Cardiac muscle cell (in vitro differentiated cells and primary cell): ENCODE results near the gene OCRL. TPM values are rescaled to one million over a fixed set of nuclear protein-coding genes. Genes with fewer than 3 reads are reported as not detected.

ENCODE experiments used
- DNase-seq, 2 donors: peaks; one replicate each; pipeline versions ENCODE4 v3.0.0 to v3.0.0-alpha.2; 2010 to 2017; ENCODE audit warnings: low read depth in 1 of 2, low spot score in 1 of 2
- H3K27ac ChIP-seq: fragments of 200-600 bp; sonication (generic); 2 replicates; pipeline ENCODE4 v1.5.1; 2016
- H3K27me3 ChIP-seq: fragments of 200-600 bp; sonication (generic); 2 replicates; pipeline ENCODE4 v1.6.0; 2016; ENCODE audit warnings: control low read depth
- H3K36me3 ChIP-seq: fragments of 200-600 bp; sonication (generic); 2 replicates; pipeline ENCODE4 v1.5.1; 2016; ENCODE audit warnings: control low read depth
- H3K4me1 ChIP-seq: fragments of 200-600 bp; sonication (generic); 2 replicates; pipeline ENCODE4 v1.8.1; 2017; ENCODE audit warnings: low read depth, mild to moderate bottlenecking, mixed run types
- H3K4me3 ChIP-seq: fragments of 200-600 bp; sonication (generic); 2 replicates; pipeline ENCODE4 v1.5.1; 2016; ENCODE audit warnings: mild to moderate bottlenecking
- H3K9me3 ChIP-seq: fragments of 200-600 bp; sonication (generic); 2 replicates; pipeline ENCODE4 v1.5.1; 2017; ENCODE audit warnings: low read depth, mild to moderate bottlenecking, control low read depth
- CTCF ChIP-seq: IDR thresholded peaks from 2 replicates; pipeline ENCODE4 v1.5.1; 2012; ENCODE audit warnings: low read depth, mild to moderate bottlenecking, low read length
- polyA plus RNA-seq: library from polyadenylated mRNA; unstranded; fragments of >200 nt; fragmentation: Nextera tagmentation; extraction: Ambion mirVana; gene quantifications from 2 replicates; pipeline ENCODE4 v1.2.1, GENCODE V29; 2016
- total RNA-seq: library from RNA; depleted of rRNA; stranded (reverse); fragments of >200 nt; gene quantifications from 2 replicates; pipeline ENCODE4 v1.2.3, GENCODE V29; 2016

The OCRL gene
- total and polyA plus RNA-seq, 2 experiments from 2014 or later: 6.3 to 15.3 TPM

DNA sequence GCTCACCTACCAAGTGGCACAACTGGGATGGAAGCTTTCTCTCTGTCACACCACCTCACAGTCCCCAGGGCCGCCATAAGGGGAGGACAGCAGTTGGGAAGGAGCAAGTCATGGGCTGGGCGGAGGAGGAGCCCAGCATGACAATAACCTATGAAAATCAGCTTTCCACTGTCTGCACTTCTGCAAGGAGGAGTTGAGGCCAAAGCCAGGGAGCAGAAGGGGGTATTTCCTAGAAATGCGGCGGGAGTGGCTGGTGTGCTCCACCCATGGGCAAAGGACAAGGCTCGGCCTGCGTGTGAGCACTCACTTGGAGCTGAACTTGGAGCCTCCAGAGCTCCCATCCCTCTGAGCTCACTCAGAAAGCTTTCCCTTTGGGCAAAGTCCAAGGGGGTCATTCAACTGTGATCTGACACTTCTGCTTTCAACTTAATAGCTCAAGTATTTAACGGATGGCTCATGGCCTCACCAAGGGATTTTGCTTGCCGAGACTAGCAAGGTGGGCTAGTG lies 96.2 kb downstream of the OCRL start:
- no peak for DNase-seq
- H3K27ac ChIP-seq: no peak overlapping the region
- no peaks in the 10 kb centered on the region for H3K27me3 ChIP-seq
- H3K36me3 ChIP-seq: no peaks in the 10 kb centered on the region
- H3K9me3 ChIP-seq: no peaks in the 10 kb centered on the region
- no peaks in the 10 kb centered on the region for H3K4me1 ChIP-seq
- no peak overlapping the region for H3K4me3 ChIP-seq
- TF ChIP-seq CTCF: no peak

- DNase-seq: peak; percentile 66 to 78
- Histone ChIP-seq H3K27ac (no peak overlapping the region), H3K4me1 (no peaks in the 10 kb centered on the region), H3K4me3 (no peak overlapping the region), H3K27me3 (no peaks in the 10 kb centered on the region), H3K9me3 (no peaks in the 10 kb centered on the region), H3K36me3 (no peaks in the 10 kb centered on the region)
- TF ChIP-seq CTCF: peak; percentile 79
These were observed 97.4 kb downstream of the OCRL start for GRCh38 chrX:129637217-129638109.

DNA sequence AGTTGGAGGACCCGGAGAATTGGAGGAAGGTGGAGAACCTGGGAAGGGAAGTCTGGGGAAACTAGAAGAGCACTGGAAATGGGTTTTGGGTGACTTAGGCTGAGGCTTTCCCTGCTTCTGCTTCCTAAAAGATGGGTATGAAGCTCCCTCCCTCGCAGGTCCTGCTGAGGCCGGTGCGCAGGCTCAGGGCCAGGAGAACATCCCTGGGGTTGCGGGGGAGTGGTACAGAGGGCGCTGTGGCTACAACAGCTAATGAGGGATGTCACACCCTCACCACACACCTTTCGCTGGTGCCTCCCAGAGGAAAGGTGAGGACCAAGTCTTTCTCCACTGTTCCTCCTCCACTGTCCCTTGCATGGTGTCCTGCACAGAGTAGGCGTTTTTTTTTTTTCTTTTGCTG lies 98.9 kb downstream of the OCRL start:
- no peak for DNase-seq
- no peaks in the 10 kb centered on the region for H3K9me3 ChIP-seq
- H3K36me3 ChIP-seq: no peaks in the 10 kb centered on the region
- no peaks in the 10 kb centered on the region for H3K27me3 ChIP-seq
- H3K27ac ChIP-seq: no peak overlapping the region
- no peaks in the 10 kb centered on the region for H3K4me1 ChIP-seq
- no peak for TF ChIP-seq CTCF
- no peak overlapping the region for H3K4me3 ChIP-seq

DNA sequence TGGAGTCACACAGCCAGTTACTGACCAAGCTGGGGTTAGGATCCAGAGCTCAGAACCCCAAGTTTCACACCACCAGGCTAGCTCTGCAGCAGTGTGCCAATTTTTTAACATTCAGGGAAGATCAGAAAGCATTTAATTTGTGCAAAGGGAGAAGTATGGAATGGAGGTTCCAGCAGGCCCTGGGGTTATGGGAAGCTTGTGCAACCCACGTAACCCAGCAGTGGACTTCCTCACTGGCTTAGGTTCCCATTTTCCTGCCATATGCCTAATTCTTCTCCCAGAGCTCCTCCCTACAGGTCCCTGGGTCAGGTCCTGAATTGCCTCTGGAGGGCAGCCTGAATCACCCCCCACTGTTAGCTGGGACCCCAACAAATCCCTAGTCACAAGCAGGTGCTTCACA lies 100.7 kb downstream of the OCRL start:
- Histone ChIP-seq H3K4me3 (no peak overlapping the region), H3K36me3 (no peaks in the 10 kb centered on the region), H3K9me3 (no peaks in the 10 kb centered on the region), H3K27ac (no peak overlapping the region), H3K4me1 (no peaks in the 10 kb centered on the region), H3K27me3 (no peaks in the 10 kb centered on the region)
- TF ChIP-seq CTCF: no peak
- no peak for DNase-seq

GRCh38 chrX:129641469-129641868 lies 101.4 kb downstream of the OCRL start:
- no peak for TF ChIP-seq CTCF
- no peak overlapping the region for H3K27ac ChIP-seq
- DNase-seq: no peak
- no peaks in the 10 kb centered on the region for H3K9me3 ChIP-seq
- H3K36me3 ChIP-seq: no peaks in the 10 kb centered on the region
- no peaks in the 10 kb centered on the region for H3K27me3 ChIP-seq
- no peak overlapping the region for H3K4me3 ChIP-seq
- H3K4me1 ChIP-seq: no peaks in the 10 kb centered on the region
